Osteocyte (in vitro differentiated cells): Measurements from ENCODE around the gene GPN1. TPM values are rescaled to one million over a fixed set of nuclear protein-coding genes. Genes with fewer than 3 reads are reported as not detected.
"Not testable (repeated sequence)": the region's sequence is repeated elsewhere in the genome, so short reads cannot be mapped to it uniquely, and the experiment has no call there.

Source experiments
- DNase-seq: peaks from one replicate; pipeline ENCODE4 v3.0.0; 2021; ENCODE audit warnings: mixed read lengths; ENCODE audit not compliant: unreplicated experiment; ENCODE audit errors: extremely low spot score
- H3K27ac Mint-ChIP-seq: one replicate; pipeline ENCODE4 v1.8.0; 2021; ENCODE audit warnings: mild to moderate bottlenecking, mixed read lengths; ENCODE audit not compliant: unreplicated experiment
- H3K27me3 Mint-ChIP-seq: one replicate; pipeline ENCODE4 v1.8.0; 2021; ENCODE audit warnings: mixed read lengths; ENCODE audit not compliant: unreplicated experiment
- H3K36me3 Mint-ChIP-seq: one replicate; pipeline ENCODE4 v1.8.0; 2021; ENCODE audit warnings: mixed read lengths; ENCODE audit not compliant: unreplicated experiment
- H3K4me1 Mint-ChIP-seq: one replicate; pipeline ENCODE4 v1.8.0; 2021; ENCODE audit warnings: mixed read lengths; ENCODE audit not compliant: unreplicated experiment
- H3K4me3 Mint-ChIP-seq: one replicate; pipeline ENCODE4 v1.8.0; 2021; ENCODE audit warnings: mild to moderate bottlenecking, moderate library complexity, mixed read lengths; ENCODE audit not compliant: unreplicated experiment
- H3K9me3 Mint-ChIP-seq: one replicate; pipeline ENCODE4 v1.8.0; 2021; ENCODE audit warnings: mixed read lengths; ENCODE audit not compliant: unreplicated experiment
- CTCF ChIP-seq: fragments of 200-600 bp; sonication (generic); IDR thresholded peaks from 2 replicates; pipeline ENCODE4 v1.5.0; 2021; ENCODE audit warnings: antibody characterized with exemption, mild to moderate bottlenecking, moderate library complexity
- total RNA-seq: library from RNA; stranded (reverse); gene quantifications from 2 replicates; pipeline ENCODE4 v1.2.1, GENCODE V29; 2021

The GPN1 gene
- total RNA-seq, 1 donor from 2014 or later, result 28.6 TPM

- H3K4me1 Mint-ChIP-seq, result peaks cover 18% of the 10 kb centered on the region
- H3K27ac Mint-ChIP-seq, result no peak overlapping the region
- no peaks in the 10 kb centered on the region for H3K27me3 Mint-ChIP-seq
- TF ChIP-seq CTCF, result no peak
- H3K9me3 Mint-ChIP-seq, result peaks cover 24% of the 10 kb centered on the region
- H3K4me3 Mint-ChIP-seq, result no peak overlapping the region
- H3K36me3 Mint-ChIP-seq, result peaks cover 45% of the 10 kb centered on the region
- DNase-seq, result no peak
These were observed 35.6 kb upstream of the GPN1 start for GRCh38 chr2:27593240-27593639.

- Mint-ChIP-seq H3K9me3 (peaks cover 22% of the 10 kb centered on the region), H3K36me3 (peaks cover 45% of the 10 kb centered on the region), H3K4me1 (peaks cover 15% of the 10 kb centered on the region)
- not testable (repeated sequence) for H3K27me3 Mint-ChIP-seq, H3K27ac Mint-ChIP-seq, H3K4me3 Mint-ChIP-seq, DNase-seq
These were observed 34.7 kb upstream of the GPN1 start for GRCh38 chr2:27594020-27594703.

GRCh38 chr2:27595412-27595811 lies 33.4 kb upstream of the GPN1 start:
- H3K4me3 Mint-ChIP-seq, H3K9me3 Mint-ChIP-seq, H3K27ac Mint-ChIP-seq, H3K27me3 Mint-ChIP-seq, DNase-seq: not testable (repeated sequence)
- peaks cover 43% of the 10 kb centered on the region for H3K36me3 Mint-ChIP-seq
- peaks cover 15% of the 10 kb centered on the region for H3K4me1 Mint-ChIP-seq

GRCh38 chr2:27596627-27597026 lies 32.2 kb upstream of the GPN1 start:
- Mint-ChIP-seq H3K4me3 (no peak overlapping the region), H3K27me3 (no peaks in the 10 kb centered on the region), H3K4me1 (peaks cover 13% of the 10 kb centered on the region), H3K9me3 (peaks cover 6% of the 10 kb centered on the region), H3K36me3 (peaks cover 48% of the 10 kb centered on the region), H3K27ac (no peak overlapping the region)
- DNase-seq, result no peak
- no peak for TF ChIP-seq CTCF

GRCh38 chr2:27606611-27607010 lies 22.2 kb upstream of the GPN1 start:
- no peak overlapping the region for H3K27ac Mint-ChIP-seq
- TF ChIP-seq CTCF, result no peak
- no peaks in the 10 kb centered on the region for H3K27me3 Mint-ChIP-seq
- no peaks in the 10 kb centered on the region for H3K9me3 Mint-ChIP-seq
- H3K4me1 Mint-ChIP-seq, result no peaks in the 10 kb centered on the region
- DNase-seq, result no peak
- H3K4me3 Mint-ChIP-seq, result no peak overlapping the region
- H3K36me3 Mint-ChIP-seq, result peaks cover 50% of the 10 kb centered on the region

- H3K9me3 Mint-ChIP-seq, result no peaks in the 10 kb centered on the region
- H3K27ac Mint-ChIP-seq, result no peak overlapping the region
- no peak for DNase-seq
- no peak for TF ChIP-seq CTCF
- H3K4me3 Mint-ChIP-seq, result no peak overlapping the region
- H3K27me3 Mint-ChIP-seq, result no peaks in the 10 kb centered on the region
- peaks cover 46% of the 10 kb centered on the region for H3K36me3 Mint-ChIP-seq
- H3K4me1 Mint-ChIP-seq, result peaks cover 2% of the 10 kb centered on the region
These were observed 14.9 kb upstream of the GPN1 start for GRCh38 chr2:27613985-27614384.
